WERI-Rb-1 (cell line): ENCODE results near the gene ADPGK.
"Not testable (repeated sequence)": the region's sequence is repeated elsewhere in the genome, so short reads cannot be mapped to it uniquely, and the experiment has no call there.

ENCODE experiments used
- DNase-seq: peaks from one replicate; pipeline ENCODE4 v3.0.0-alpha.2; 2020
- H3K27ac ChIP-seq: fragments of 250-450 bp; sonication (Bioruptor Pico); 2 replicates; pipeline ENCODE4 v1.5.1; 2020; ENCODE audit warnings: mild to moderate bottlenecking, moderate library complexity
- H3K27me3 ChIP-seq: fragments of 250-450 bp; sonication (Bioruptor Pico); 2 replicates; pipeline ENCODE4 v1.5.1; 2021; ENCODE audit warnings: mild to moderate bottlenecking, low read depth, moderate library complexity; ENCODE audit not compliant: insufficient read depth, severe bottlenecking
- H3K36me3 ChIP-seq: fragments of 250-450 bp; sonication (Bioruptor Pico); 2 replicates; pipeline ENCODE4 v1.5.1; 2020; ENCODE audit warnings: mild to moderate bottlenecking, moderate library complexity
- H3K4me3 ChIP-seq: 2 replicates; pipeline ENCODE4 v1.5.1; 2011; ENCODE audit warnings: low read depth, mild to moderate bottlenecking, control low read depth, low read length
- H3K9me3 ChIP-seq: fragments of 250-450 bp; sonication (Bioruptor Pico); 2 replicates; pipeline ENCODE4 v1.5.1; 2021; ENCODE audit warnings: mild to moderate bottlenecking, moderate library complexity; ENCODE audit not compliant: severe bottlenecking
- TF ChIP-seq, protein P1 (sequence below): IDR thresholded peaks from 2 replicates; pipeline ENCODE4 v1.5.1; 2011; ENCODE audit warnings: low read depth, mild to moderate bottlenecking, control low read depth, inconsistent platforms, low read length

Gene ADPGK

DNA sequence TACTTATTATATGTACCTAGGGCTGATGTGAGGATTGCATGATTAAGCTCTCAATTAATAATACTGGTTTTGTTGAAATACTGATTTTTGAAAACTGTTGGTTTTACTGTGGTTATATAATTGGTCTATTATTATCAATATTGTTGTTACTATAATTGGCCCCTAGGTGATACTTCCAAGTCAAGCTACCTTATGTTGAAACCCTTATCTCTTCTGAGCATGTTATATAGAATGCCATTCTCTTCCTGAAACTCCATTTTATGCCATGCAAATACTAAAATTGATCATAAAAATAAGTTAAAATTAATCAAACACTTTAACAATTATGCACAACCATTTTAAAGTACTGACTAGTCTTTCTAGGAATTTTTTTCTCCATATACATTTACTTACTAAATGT lies 51.5 kb downstream of the ADPGK start:
- no peaks in the 10 kb centered on the region for H3K9me3 ChIP-seq
- TF ChIP-seq, protein P1, sequence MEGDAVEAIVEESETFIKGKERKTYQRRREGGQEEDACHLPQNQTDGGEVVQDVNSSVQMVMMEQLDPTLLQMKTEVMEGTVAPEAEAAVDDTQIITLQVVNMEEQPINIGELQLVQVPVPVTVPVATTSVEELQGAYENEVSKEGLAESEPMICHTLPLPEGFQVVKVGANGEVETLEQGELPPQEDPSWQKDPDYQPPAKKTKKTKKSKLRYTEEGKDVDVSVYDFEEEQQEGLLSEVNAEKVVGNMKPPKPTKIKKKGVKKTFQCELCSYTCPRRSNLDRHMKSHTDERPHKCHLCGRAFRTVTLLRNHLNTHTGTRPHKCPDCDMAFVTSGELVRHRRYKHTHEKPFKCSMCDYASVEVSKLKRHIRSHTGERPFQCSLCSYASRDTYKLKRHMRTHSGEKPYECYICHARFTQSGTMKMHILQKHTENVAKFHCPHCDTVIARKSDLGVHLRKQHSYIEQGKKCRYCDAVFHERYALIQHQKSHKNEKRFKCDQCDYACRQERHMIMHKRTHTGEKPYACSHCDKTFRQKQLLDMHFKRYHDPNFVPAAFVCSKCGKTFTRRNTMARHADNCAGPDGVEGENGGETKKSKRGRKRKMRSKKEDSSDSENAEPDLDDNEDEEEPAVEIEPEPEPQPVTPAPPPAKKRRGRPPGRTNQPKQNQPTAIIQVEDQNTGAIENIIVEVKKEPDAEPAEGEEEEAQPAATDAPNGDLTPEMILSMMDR: no peak
- peaks cover 33% of the 10 kb centered on the region for H3K36me3 ChIP-seq
- H3K4me3 ChIP-seq: no peak overlapping the region
- no peaks in the 10 kb centered on the region for H3K27me3 ChIP-seq
- DNase-seq: no peak
- H3K27ac ChIP-seq: no peak overlapping the region

- no peaks in the 10 kb centered on the region for H3K27me3 ChIP-seq
- no peak overlapping the region for H3K4me3 ChIP-seq
- TF ChIP-seq, protein P1: no peak
- no peaks in the 10 kb centered on the region for H3K9me3 ChIP-seq
- no peak for DNase-seq
- H3K27ac ChIP-seq: no peak overlapping the region
- H3K36me3 ChIP-seq: peaks cover 16% of the 10 kb centered on the region
These were observed 54.7 kb downstream of the ADPGK start for GRCh38 chr15:72728821-72729220.

- H3K4me3 ChIP-seq, H3K27ac ChIP-seq, H3K9me3 ChIP-seq, H3K27me3 ChIP-seq, DNase-seq: not testable (repeated sequence)
- H3K36me3 ChIP-seq: peaks cover 16% of the 10 kb centered on the region
These were observed 55.3 kb downstream of the ADPGK start for GRCh38 chr15:72728249-72728648.

DNA sequence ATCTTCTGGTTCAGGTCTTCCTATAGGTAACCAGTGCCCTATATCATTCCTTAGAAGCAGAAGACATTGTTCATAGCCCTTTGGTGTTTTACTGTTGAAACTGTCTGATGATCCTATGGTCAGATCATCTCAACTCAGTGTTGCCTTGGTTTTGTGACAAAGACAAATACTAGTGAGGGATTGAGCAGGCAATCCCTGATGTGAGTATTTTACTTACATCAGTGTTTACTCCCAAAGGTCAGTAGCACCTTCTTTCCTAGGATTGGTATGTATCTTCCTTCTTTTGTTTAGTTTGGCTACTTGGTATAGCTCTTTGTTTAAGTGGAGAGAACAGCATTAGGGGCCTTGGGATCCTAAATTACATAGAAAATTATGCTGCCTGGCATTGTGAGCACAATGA lies 56.4 kb downstream of the ADPGK start:
- no peak overlapping the region for H3K4me3 ChIP-seq
- H3K27me3 ChIP-seq: no peaks in the 10 kb centered on the region
- DNase-seq: no peak
- no peaks in the 10 kb centered on the region for H3K9me3 ChIP-seq
- H3K36me3 ChIP-seq: peaks cover 12% of the 10 kb centered on the region
- TF ChIP-seq, protein P1: no peak
- H3K27ac ChIP-seq: no peak overlapping the region

DNA sequence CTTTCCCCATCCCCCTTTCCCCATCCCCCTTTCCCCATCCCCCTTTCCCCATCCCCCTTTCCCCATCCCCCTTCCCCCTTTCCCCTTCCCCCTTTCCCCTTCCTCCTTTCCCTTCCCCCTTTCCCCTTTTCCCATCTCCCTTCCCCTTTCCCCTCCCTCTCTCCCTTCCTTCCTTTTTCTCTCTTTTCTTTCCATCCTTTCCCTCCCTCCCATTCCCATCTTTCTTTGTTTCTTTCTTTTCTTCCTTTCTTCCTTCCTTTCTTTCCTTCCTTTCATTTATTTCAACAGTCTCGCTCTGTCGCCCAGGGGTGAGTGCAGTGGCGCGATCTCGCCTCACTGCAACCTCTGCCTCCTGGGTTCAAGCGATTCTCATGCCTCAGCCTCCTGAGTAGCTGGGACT lies 57.7 kb downstream of the ADPGK start:
- H3K9me3 ChIP-seq, H3K27me3 ChIP-seq, H3K36me3 ChIP-seq, DNase-seq, H3K4me3 ChIP-seq, H3K27ac ChIP-seq: not testable (repeated sequence)

DNA sequence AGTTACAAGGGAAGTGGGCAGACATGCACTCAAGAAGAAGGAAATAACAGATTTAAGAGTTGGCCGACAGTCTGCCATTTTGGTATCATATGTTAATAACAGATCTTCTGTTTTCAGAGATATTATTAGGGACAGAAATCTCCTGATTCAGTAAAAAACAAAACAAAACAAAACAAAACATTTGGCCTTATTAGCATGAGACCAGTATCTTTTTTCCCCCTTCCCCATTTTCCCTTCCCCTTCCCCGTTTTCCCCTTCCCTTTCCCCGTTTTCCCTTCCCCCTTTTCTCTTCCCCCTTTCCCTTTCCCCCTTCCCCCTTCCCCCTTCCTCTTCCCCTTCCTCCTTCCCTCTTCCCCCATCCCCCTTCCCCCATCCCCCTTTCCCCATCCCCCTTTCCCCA lies 58.1 kb downstream of the ADPGK start:
- TF ChIP-seq, protein P1: no peak
- H3K4me3 ChIP-seq: no peak overlapping the region
- no peaks in the 10 kb centered on the region for H3K9me3 ChIP-seq
- H3K27ac ChIP-seq: no peak overlapping the region
- no peaks in the 10 kb centered on the region for H3K27me3 ChIP-seq
- peaks cover 3% of the 10 kb centered on the region for H3K36me3 ChIP-seq
- DNase-seq: no peak

- no peak overlapping the region for H3K27ac ChIP-seq
- H3K9me3 ChIP-seq: no peaks in the 10 kb centered on the region
- no peaks in the 10 kb centered on the region for H3K36me3 ChIP-seq
- DNase-seq: no peak
- no peaks in the 10 kb centered on the region for H3K27me3 ChIP-seq
- TF ChIP-seq, protein P1: no peak
- H3K4me3 ChIP-seq: no peak overlapping the region
These were observed 59.5 kb downstream of the ADPGK start for GRCh38 chr15:72724028-72724427.
